Neural cell (in vitro differentiated cells): ENCODE data around the gene WARS2. TPM values are rescaled to one million over a fixed set of nuclear protein-coding genes. Genes with fewer than 3 reads are reported as not detected.

Experiments
- H2AFZ ChIP-seq: fragments of 200-600, 300-800 bp; sonication (generic), shearing (Covaris generic); 2 replicates; pipeline ENCODE4 v1.6.0; 2014; ENCODE audit warnings: low read depth, mild to moderate bottlenecking, antibody characterized with exemption, low read length, moderate library complexity
- H3F3A ChIP-seq: fragments of 200-600 bp; shearing (Covaris generic); 2 replicates; pipeline ENCODE4 v1.6.1; 2016; ENCODE audit warnings: mild to moderate bottlenecking, moderate library complexity, mixed read lengths, antibody characterized with exemption, low read length; ENCODE audit not compliant: insufficient read depth, poor library complexity, severe bottlenecking
- H3K27ac ChIP-seq: fragments of 200-600, 300-800 bp; sonication (generic), shearing (Covaris generic); 2 replicates; pipeline ENCODE4 v1.5.1; 2014; ENCODE audit warnings: mild to moderate bottlenecking, low read length, moderate library complexity
- H3K27me3 ChIP-seq: fragments of 300-800, 200-600 bp; sonication (generic), shearing (Covaris generic); 2 replicates; pipeline ENCODE4 v1.6.0; 2014; ENCODE audit warnings: mild to moderate bottlenecking, low read depth, low read length, moderate library complexity; ENCODE audit not compliant: insufficient read depth
- H3K36me3 ChIP-seq: fragments of 300-800, 200-600 bp; sonication (generic), shearing (Covaris generic); 2 replicates; pipeline ENCODE4 v1.5.1; 2014; ENCODE audit warnings: mild to moderate bottlenecking, antibody characterized with exemption, low read length, moderate library complexity; ENCODE audit not compliant: insufficient read depth
- H3K4me2 ChIP-seq: fragments of 300-800, 200-600 bp; sonication (generic), shearing (Covaris generic); 2 replicates; pipeline ENCODE4 v1.6.0; 2014; ENCODE audit warnings: mild to moderate bottlenecking, low read length
- H3K4me3 ChIP-seq: fragments of 300-800, 200-600 bp; sonication (generic), shearing (Covaris generic); 2 replicates; pipeline ENCODE4 v1.5.1; 2014; ENCODE audit warnings: mild to moderate bottlenecking, low read length, moderate library complexity
- H3K79me2 ChIP-seq: fragments of 200-600 bp; shearing (Covaris generic); replicated peaks from 2 replicates; pipeline ENCODE4 v1.6.0; 2014; ENCODE audit warnings: mild to moderate bottlenecking, low read length, moderate library complexity; ENCODE audit not compliant: insufficient read depth
- H3K9ac ChIP-seq: fragments of 300-800, 200-600 bp; sonication (generic), shearing (Covaris generic); 2 replicates; pipeline ENCODE4 v1.6.1; 2016; ENCODE audit warnings: mild to moderate bottlenecking, low read length, mixed read lengths
- H3K9me2 ChIP-seq: fragments of 200-600 bp; shearing (Covaris generic); 2 replicates; pipeline ENCODE4 v1.6.1; 2016; ENCODE audit warnings: mild to moderate bottlenecking, low read length, mixed read lengths; ENCODE audit not compliant: insufficient read depth
- H3K9me3 ChIP-seq: fragments of 200-600, 300-800 bp; sonication (generic), shearing (Covaris generic); 2 replicates; pipeline ENCODE4 v1.6.1; 2016; ENCODE audit warnings: mild to moderate bottlenecking, mixed run types, low read length, moderate library complexity, mixed read lengths
- H4K20me1 ChIP-seq: fragments of 200-600 bp; shearing (Covaris generic); 2 replicates; pipeline ENCODE4 v1.6.1; 2016; ENCODE audit warnings: mild to moderate bottlenecking, mixed run types; ENCODE audit not compliant: insufficient read depth
- EP300 ChIP-seq: fragments of 450-650 bp; conservative IDR thresholded peaks from 2 replicates; pipeline ENCODE4 v1.6.1; 2014; ENCODE audit warnings: antibody characterized with exemption, mild to moderate bottlenecking, moderate library complexity; ENCODE audit not compliant: poor library complexity, severe bottlenecking
- EZH2 ChIP-seq: fragments of 200-600, 300-800 bp; shearing (Covaris generic), sonication (generic); IDR thresholded peaks from 2 replicates; pipeline ENCODE4 v1.6.1; 2014; ENCODE audit warnings: antibody characterized with exemption, low read length, borderline replicate concordance, mild to moderate bottlenecking; ENCODE audit not compliant: insufficient read depth, poor library complexity, severe bottlenecking
- MXI1 ChIP-seq: fragments of 450-650 bp; conservative IDR thresholded peaks from 2 replicates; pipeline ENCODE4 v1.6.1; 2014; ENCODE audit warnings: antibody characterized with exemption, mild to moderate bottlenecking; ENCODE audit not compliant: poor library complexity, severe bottlenecking
- POLR2AphosphoS5 ChIP-seq: IDR thresholded peaks from 2 replicates; pipeline ENCODE4 v1.6.1; 2012
- RAD21 ChIP-seq: fragments of 450-650 bp; conservative IDR thresholded peaks from 2 replicates; pipeline ENCODE4 v1.6.1; 2014; ENCODE audit warnings: antibody characterized with exemption, mild to moderate bottlenecking, moderate library complexity
- SMC3 ChIP-seq: fragments of 450-650 bp; conservative IDR thresholded peaks from 2 replicates; pipeline ENCODE4 v1.6.1; 2014; ENCODE audit warnings: antibody characterized with exemption, mild to moderate bottlenecking, moderate library complexity; ENCODE audit not compliant: poor library complexity
- TAF1 ChIP-seq: IDR thresholded peaks from 2 replicates; pipeline ENCODE4 v1.6.1; 2012; ENCODE audit warnings: low read depth
- polyA plus RNA-seq: library from polyadenylated mRNA; depleted of rRNA; stranded (reverse); fragments of >200 nt; gene quantifications from 2 replicates; pipeline ENCODE4 v1.2.3, GENCODE V29; 2014
- TF ChIP-seq, protein P1 (sequence below): fragments of 450-650 bp; IDR thresholded peaks from 2 replicates; pipeline ENCODE4 v1.5.1; 2014; ENCODE audit warnings: antibody characterized with exemption, mild to moderate bottlenecking, moderate library complexity; ENCODE audit not compliant: poor library complexity, severe bottlenecking
- TF ChIP-seq, protein P2 (sequence below): IDR thresholded peaks from 2 replicates; pipeline ENCODE4 v1.6.1; 2012; ENCODE audit warnings: borderline replicate concordance

Gene WARS2
- polyA plus RNA-seq, 1 donor from 2014 or later = 4.7 TPM

DNA sequence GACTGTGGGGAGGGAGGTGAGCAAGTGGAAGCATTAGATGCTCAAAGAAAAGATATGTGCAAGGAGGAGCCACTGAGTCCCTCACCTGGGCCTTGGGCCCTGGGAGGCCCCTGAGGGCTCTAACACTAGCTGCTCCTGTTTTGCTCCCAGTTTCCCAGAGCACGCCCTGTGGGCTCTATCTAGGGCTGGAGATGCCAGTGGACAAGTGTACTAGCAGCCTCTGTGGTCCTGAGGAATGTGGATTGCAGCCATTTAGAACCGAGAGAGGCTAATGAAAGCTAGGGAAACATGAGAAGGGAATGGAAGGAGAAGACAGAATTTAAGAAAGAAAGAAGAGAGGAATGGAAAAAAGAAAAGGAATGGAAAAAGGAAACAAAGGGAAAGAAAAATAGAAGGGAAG, 142.3 kb downstream of the WARS2 start:
- TF ChIP-seq, protein P1, sequence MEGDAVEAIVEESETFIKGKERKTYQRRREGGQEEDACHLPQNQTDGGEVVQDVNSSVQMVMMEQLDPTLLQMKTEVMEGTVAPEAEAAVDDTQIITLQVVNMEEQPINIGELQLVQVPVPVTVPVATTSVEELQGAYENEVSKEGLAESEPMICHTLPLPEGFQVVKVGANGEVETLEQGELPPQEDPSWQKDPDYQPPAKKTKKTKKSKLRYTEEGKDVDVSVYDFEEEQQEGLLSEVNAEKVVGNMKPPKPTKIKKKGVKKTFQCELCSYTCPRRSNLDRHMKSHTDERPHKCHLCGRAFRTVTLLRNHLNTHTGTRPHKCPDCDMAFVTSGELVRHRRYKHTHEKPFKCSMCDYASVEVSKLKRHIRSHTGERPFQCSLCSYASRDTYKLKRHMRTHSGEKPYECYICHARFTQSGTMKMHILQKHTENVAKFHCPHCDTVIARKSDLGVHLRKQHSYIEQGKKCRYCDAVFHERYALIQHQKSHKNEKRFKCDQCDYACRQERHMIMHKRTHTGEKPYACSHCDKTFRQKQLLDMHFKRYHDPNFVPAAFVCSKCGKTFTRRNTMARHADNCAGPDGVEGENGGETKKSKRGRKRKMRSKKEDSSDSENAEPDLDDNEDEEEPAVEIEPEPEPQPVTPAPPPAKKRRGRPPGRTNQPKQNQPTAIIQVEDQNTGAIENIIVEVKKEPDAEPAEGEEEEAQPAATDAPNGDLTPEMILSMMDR = no peak
- TF ChIP-seq SMC3 (no peak), POLR2AphosphoS5 (no peak), EP300 (no peak), MXI1 (no peak), EZH2 (no peak), RAD21 (no peak), TAF1 (no peak)
- TF ChIP-seq, protein P2, sequence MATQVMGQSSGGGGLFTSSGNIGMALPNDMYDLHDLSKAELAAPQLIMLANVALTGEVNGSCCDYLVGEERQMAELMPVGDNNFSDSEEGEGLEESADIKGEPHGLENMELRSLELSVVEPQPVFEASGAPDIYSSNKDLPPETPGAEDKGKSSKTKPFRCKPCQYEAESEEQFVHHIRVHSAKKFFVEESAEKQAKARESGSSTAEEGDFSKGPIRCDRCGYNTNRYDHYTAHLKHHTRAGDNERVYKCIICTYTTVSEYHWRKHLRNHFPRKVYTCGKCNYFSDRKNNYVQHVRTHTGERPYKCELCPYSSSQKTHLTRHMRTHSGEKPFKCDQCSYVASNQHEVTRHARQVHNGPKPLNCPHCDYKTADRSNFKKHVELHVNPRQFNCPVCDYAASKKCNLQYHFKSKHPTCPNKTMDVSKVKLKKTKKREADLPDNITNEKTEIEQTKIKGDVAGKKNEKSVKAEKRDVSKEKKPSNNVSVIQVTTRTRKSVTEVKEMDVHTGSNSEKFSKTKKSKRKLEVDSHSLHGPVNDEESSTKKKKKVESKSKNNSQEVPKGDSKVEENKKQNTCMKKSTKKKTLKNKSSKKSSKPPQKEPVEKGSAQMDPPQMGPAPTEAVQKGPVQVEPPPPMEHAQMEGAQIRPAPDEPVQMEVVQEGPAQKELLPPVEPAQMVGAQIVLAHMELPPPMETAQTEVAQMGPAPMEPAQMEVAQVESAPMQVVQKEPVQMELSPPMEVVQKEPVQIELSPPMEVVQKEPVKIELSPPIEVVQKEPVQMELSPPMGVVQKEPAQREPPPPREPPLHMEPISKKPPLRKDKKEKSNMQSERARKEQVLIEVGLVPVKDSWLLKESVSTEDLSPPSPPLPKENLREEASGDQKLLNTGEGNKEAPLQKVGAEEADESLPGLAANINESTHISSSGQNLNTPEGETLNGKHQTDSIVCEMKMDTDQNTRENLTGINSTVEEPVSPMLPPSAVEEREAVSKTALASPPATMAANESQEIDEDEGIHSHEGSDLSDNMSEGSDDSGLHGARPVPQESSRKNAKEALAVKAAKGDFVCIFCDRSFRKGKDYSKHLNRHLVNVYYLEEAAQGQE = no peak
- no peaks in the 10 kb centered on the region for H3F3A ChIP-seq
- no peak overlapping the region for H2AFZ ChIP-seq
- no peaks in the 10 kb centered on the region for H3K9me3 ChIP-seq
- no peak overlapping the region for H3K27ac ChIP-seq
- no peak overlapping the region for H3K9ac ChIP-seq
- H4K20me1 ChIP-seq = no peaks in the 10 kb centered on the region
- H3K4me2 ChIP-seq = no peak overlapping the region
- H3K9me2 ChIP-seq = no peaks in the 10 kb centered on the region
- no peak overlapping the region for H3K4me3 ChIP-seq
- H3K27me3 ChIP-seq = peaks cover 99% of the 10 kb centered on the region
- no peaks in the 10 kb centered on the region for H3K36me3 ChIP-seq
- no peaks in the 10 kb centered on the region for H3K79me2 ChIP-seq

DNA sequence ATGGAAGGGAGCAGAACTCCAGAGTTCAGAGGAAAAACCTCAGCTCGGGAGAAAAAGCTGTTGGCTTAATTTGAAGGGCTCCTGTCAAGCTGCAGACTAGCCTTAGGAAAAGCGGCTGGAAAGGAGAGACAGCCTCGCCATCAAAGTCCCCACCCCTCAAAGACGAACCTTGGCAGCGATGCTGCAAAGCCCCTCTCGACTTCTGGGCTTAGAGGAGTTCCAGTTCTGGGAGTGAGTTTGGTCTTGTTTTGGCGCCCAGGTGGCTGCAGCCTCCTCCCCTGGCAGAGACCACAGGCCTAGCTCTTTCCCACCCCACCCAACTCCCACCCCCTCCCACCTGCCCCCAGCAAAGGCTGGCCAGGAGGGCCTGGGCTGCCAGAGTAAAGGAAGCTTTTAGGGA, 143.2 kb downstream of the WARS2 start:
- Histone ChIP-seq H3K27ac (no peak overlapping the region), H3K36me3 (no peaks in the 10 kb centered on the region), H3K9ac (no peak overlapping the region), H3K27me3 (peaks cover 99% of the 10 kb centered on the region), H3K4me2 (no peak overlapping the region), H3K4me3 (no peak overlapping the region), H3K9me2 (no peaks in the 10 kb centered on the region), H3K9me3 (no peaks in the 10 kb centered on the region), H3K79me2 (no peaks in the 10 kb centered on the region), H2AFZ (no peak overlapping the region), H4K20me1 (no peaks in the 10 kb centered on the region), H3F3A (no peaks in the 10 kb centered on the region)
- TF ChIP-seq POLR2AphosphoS5 (no peak), EZH2 (no peak), EP300 (no peak), RAD21 (no peak), MXI1 (no peak), TAF1 (no peak), SMC3 (no peak)
- TF ChIP-seq, protein P1 = no peak
- TF ChIP-seq, protein P2 = no peak
